Ascending aorta (tissue), 2 donors: Measurements from ENCODE around the gene ATXN3L. TPM values are rescaled to one million over a fixed set of nuclear protein-coding genes. Genes with fewer than 3 reads are reported as not detected.

Experiments used
- DNase-seq, 2 donors: peaks; one replicate each; pipeline ENCODE4 v3.0.0-alpha.2; 2019; ENCODE audit warnings: low spot score in 2 of 2
- H3K27ac ChIP-seq, 2 donors: fragments of 200-600 bp; sonication (generic); one replicate each; pipeline ENCODE4 v1.5.1; 2016 to 2017; ENCODE audit warnings: mild to moderate bottlenecking in 1 of 2
- H3K27me3 ChIP-seq: fragments of 200-600 bp; sonication (generic); one replicate; pipeline ENCODE4 v1.5.1; 2017
- H3K36me3 ChIP-seq, 2 donors: fragments of 200-600 bp; sonication (generic); one replicate each; pipeline ENCODE4 v1.5.1; 2016
- H3K4me1 ChIP-seq, 2 donors: fragments of 200-600 bp; sonication (generic); one replicate each; pipeline ENCODE4 v1.5.1; 2016 to 2017; ENCODE audit warnings: mild to moderate bottlenecking in 1 of 2
- H3K4me3 ChIP-seq, 2 donors: fragments of 200-600 bp; sonication (generic); one replicate each; pipeline ENCODE4 v1.5.1; 2016 to 2017; ENCODE audit warnings: mild to moderate bottlenecking in 1 of 2
- H3K9me3 ChIP-seq, 2 donors: fragments of 200-600 bp; sonication (generic); one replicate each; pipeline ENCODE4 v1.5.1; 2016
- intact Hi-C: fragments of 100-400 bp; cut with DNase I; formaldehyde crosslinking; loops from one replicate; pipeline ENCODE4 v1.15.1; 2023
- total RNA-seq: library from RNA; depleted of rRNA; stranded (reverse); fragments of >200 nt; gene quantifications from one replicate; pipeline ENCODE4 v1.1.0, GENCODE V29; 2016
- TF ChIP-seq, protein P1 (sequence below), 3 experiments: fragments of 200-600 bp in 2 of 3; fragments of 450-650 bp in 1 of 3; sonication (generic) in 2 of 3; IDR thresholded peaks; one replicate each; pipeline ENCODE4 v1.5.1; 2016 to 2019; ENCODE audit warnings: antibody characterized with exemption in 3 of 3, mild to moderate bottlenecking in 1 of 3, moderate library complexity in 1 of 3

The ATXN3L gene
- total RNA-seq, 1 donor from 2014 or later, result not detected

DNA sequence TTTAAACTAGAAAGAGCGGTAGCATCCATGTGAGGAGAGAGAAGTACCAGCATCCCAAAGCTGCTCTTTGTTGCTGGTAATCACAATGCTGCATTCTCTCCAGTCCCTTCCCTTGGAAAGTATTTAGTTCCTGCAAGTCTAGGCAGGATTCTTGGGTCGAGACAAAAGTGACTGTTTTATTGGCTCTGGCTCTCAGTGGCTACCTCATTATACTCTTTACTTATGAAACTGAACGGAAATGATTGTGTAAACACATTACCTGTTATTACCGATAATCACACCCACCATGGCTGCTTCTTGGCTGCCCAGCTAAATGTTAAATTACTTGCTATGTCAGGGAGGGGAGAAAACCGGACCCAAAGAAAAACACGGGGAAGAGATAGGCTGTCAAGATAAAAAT lies 26.2 kb downstream of the ATXN3L start:
- H3K4me1 ChIP-seq, result no peaks in the 10 kb centered on the region
- H3K27me3 ChIP-seq, result no peaks in the 10 kb centered on the region
- no peaks in the 10 kb centered on the region for H3K36me3 ChIP-seq
- no peak overlapping the region for H3K27ac ChIP-seq
- DNase-seq, result no peak
- TF ChIP-seq, protein P1, sequence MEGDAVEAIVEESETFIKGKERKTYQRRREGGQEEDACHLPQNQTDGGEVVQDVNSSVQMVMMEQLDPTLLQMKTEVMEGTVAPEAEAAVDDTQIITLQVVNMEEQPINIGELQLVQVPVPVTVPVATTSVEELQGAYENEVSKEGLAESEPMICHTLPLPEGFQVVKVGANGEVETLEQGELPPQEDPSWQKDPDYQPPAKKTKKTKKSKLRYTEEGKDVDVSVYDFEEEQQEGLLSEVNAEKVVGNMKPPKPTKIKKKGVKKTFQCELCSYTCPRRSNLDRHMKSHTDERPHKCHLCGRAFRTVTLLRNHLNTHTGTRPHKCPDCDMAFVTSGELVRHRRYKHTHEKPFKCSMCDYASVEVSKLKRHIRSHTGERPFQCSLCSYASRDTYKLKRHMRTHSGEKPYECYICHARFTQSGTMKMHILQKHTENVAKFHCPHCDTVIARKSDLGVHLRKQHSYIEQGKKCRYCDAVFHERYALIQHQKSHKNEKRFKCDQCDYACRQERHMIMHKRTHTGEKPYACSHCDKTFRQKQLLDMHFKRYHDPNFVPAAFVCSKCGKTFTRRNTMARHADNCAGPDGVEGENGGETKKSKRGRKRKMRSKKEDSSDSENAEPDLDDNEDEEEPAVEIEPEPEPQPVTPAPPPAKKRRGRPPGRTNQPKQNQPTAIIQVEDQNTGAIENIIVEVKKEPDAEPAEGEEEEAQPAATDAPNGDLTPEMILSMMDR (IDR thresholded peaks at IDR 0.05), result no peak
- intact Hi-C loops, result no loop called here
- no peak overlapping the region for H3K4me3 ChIP-seq
- no peaks in the 10 kb centered on the region for H3K9me3 ChIP-seq

DNA sequence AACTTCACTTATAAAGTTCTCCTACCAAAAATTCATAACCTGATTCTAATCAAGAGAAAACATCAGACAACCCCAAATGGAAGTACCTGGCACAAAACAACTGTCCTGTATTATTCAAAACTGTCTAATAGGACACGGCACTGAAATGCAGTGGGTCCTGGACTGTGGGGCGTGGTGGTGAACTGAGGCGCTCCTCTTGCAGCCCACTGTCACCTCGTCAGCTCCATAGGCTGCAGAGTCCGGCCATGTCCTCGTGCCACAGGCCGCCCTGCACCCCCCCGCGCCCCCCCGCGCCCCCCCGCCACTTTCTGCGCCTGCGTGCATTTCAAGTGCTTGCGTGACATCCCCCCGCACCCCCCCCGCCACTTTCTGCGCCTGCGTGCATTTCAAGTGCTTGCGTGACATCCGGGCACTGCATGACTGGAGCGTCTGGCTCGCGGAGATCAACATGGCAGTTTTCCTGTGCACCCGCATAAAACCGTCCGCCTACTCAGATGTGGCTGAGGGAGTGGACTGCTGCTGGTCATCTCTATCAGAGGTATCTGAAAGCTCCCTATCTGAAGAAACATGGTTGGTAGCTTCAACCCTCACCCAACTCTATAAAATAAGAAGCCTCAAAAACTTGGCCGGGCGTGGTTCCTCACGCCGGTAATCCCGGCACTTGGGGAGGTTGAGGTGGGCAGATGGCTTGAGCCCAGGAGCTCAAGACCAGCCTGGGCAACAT lies 28.8 kb downstream of the ATXN3L start:
- TF ChIP-seq, protein P1 (IDR thresholded peaks at IDR 0.05), result no peak
- no peak overlapping the region for H3K4me3 ChIP-seq
- no peak for DNase-seq
- no peaks in the 10 kb centered on the region for H3K27me3 ChIP-seq
- no peaks in the 10 kb centered on the region for H3K4me1 ChIP-seq
- H3K36me3 ChIP-seq, result no peaks in the 10 kb centered on the region
- H3K9me3 ChIP-seq, result no peaks in the 10 kb centered on the region
- no peak overlapping the region for H3K27ac ChIP-seq
- intact Hi-C loops, result no loop called here

GRCh38 chrX:13288671-13289070 lies 31.2 kb downstream of the ATXN3L start:
- Histone ChIP-seq H3K27me3 (no peaks in the 10 kb centered on the region), H3K27ac (no peak overlapping the region), H3K4me3 (no peak overlapping the region), H3K36me3 (no peaks in the 10 kb centered on the region), H3K4me1 (no peaks in the 10 kb centered on the region), H3K9me3 (no peaks in the 10 kb centered on the region)
- TF ChIP-seq, protein P1 (IDR thresholded peaks at IDR 0.05), result no peak
- DNase-seq, result no peak
- intact Hi-C loops, result no loop called here

DNA sequence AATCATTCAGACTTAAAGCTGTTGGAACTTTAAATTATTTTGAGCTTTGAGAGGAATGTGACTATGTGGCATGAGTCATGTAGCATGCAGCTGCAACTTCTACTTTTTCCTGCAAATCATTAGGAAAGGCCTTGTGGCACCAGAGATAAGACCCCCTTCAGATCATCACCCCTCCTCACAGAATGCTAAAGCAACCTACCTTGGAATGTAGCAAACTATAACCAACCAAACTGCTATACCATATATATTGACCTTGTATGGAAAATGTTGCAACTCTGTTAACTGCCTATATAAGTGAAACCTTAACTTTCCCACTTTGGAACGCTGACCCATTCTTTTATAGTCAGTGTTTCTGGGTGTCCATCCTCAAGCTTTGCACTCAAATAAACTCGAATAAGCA lies 32.0 kb downstream of the ATXN3L start:
- TF ChIP-seq, protein P1 (IDR thresholded peaks at IDR 0.05), result no peak
- no peak overlapping the region for H3K27ac ChIP-seq
- no peaks in the 10 kb centered on the region for H3K4me1 ChIP-seq
- no peaks in the 10 kb centered on the region for H3K9me3 ChIP-seq
- H3K36me3 ChIP-seq, result no peaks in the 10 kb centered on the region
- DNase-seq, result no peak
- no peaks in the 10 kb centered on the region for H3K27me3 ChIP-seq
- intact Hi-C loops, result no loop called here
- H3K4me3 ChIP-seq, result no peak overlapping the region

DNA sequence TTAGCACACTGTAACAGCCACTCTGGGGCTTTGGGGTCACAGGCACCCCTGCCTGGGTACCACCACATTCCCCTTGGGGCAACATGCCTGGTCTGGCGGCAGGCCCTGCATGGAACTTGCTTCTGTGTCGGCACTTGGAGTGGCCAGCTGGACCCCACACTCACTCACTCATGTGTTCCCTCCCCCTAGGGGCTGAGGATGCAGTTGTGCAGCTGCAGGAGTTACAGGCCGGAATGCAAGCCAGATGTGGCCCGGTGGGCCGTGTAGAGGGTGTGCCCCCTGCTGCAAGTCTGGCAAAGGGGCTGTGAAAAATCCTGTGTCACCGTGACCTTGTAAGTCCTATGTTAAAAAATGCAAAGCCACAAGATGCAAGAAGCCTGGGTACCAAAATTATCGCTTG lies 34.2 kb downstream of the ATXN3L start:
- intact Hi-C loops, result no loop called here
- no peak for DNase-seq

More for the DNA sequence above, 34.2 kb downstream of the ATXN3L start:
- Histone ChIP-seq H3K27ac (no peak overlapping the region), H3K4me3 (no peak overlapping the region), H3K27me3 (no peaks in the 10 kb centered on the region), H3K36me3 (no peaks in the 10 kb centered on the region), H3K4me1 (no peaks in the 10 kb centered on the region), H3K9me3 (no peaks in the 10 kb centered on the region)
- TF ChIP-seq, protein P1 (IDR thresholded peaks at IDR 0.05), result no peak
